ENCODE data around the gene VWF.

GRCh38 chr12:6090803-6091202 is 33.7 kb downstream of the VWF start:
- TF ChIP-seq EZH2 (IDR thresholded peaks at IDR 0.05), result no peak
- no peak for TF ChIP-seq FOXP2 (optimal IDR thresholded peaks at IDR 0.05; ENCODE audit: control extremely low read depth, extremely low read length, insufficient read depth)
